ENCODE data around the gene GLCCI1. TPM values are rescaled to one million over a fixed set of nuclear protein-coding genes. Genes with fewer than 3 reads are reported as not detected.

The GLCCI1 gene
- total and polyA plus RNA-seq, 2 donors (not counting 3 experiments of a cell fraction or from before 2014, with no cell fraction given): 2.3 to 5.6 TPM

DNA sequence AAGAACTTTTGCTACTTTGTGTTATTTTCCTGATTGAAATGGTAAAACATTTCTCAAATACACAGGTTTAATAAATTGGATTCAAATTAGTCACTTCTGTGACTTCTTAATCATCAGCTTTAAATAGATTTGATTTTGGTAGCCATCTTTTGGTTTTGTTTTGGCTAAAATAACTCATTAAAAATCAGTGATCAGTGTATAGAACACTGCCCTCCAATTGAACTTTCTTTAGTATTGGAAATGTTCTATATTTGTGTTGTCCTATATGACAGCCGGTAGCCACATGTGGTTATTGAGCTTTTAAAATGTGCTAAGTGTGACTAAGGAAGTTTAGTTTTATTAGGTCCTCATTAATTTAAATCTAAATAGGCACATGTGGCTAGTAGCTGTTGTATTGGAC is 50.4 kb downstream of the GLCCI1 start:
- Histone ChIP-seq H3K27ac (ENCODE audit: insufficient read depth, low read depth, low read length) (no peak overlapping the region), H2AFZ (ENCODE audit: low read depth, low read length) (no peak overlapping the region), H3K4me1 (ENCODE audit: control insufficient read depth, extremely low read depth, insufficient read depth, low read length) (peaks cover 5% of the 10 kb centered on the region), H3K27me3 (ENCODE audit: control insufficient read depth in 2 of 2, insufficient read depth in 2 of 2, low read length in 2 of 2) (no peaks in the 10 kb centered on the region), H3K36me3 (ENCODE audit: control insufficient read depth in 2 of 2, extremely low read depth in 1 of 2, insufficient read depth in 2 of 2, low read length in 2 of 2) (no peaks in the 10 kb centered on the region), H3K9me3 (replicated peaks; ENCODE audit: control insufficient read depth, insufficient read depth, low read length) (no peaks in the 10 kb centered on the region), H3K9me1 (replicated peaks; ENCODE audit: control insufficient read depth, extremely low read depth, insufficient read depth, low read length) (no peaks in the 10 kb centered on the region), H3K9ac (replicated peaks; ENCODE audit: extremely low read depth, insufficient read depth, low read length) (no peak overlapping the region), H4K20me1 (replicated peaks; ENCODE audit: control insufficient read depth, extremely low read depth, insufficient read depth, low read length) (no peaks in the 10 kb centered on the region), H3K79me2 (ENCODE audit: control insufficient read depth, insufficient read depth, low read length) (no peaks in the 10 kb centered on the region), H3K4me2 (ENCODE audit: insufficient read depth, low read length) (no peak overlapping the region), H3K4me3 (replicated peaks in 1 of 3; ENCODE audit: insufficient read depth in 1 of 3, low read depth in 1 of 3, low read length in 3 of 3) (no peak overlapping the region)
- no peak for TF ChIP-seq GATA2 (IDR thresholded peaks at IDR 0.05; ENCODE audit: insufficient read depth, insufficient read length, low read depth, low read length)
- no peak for TF ChIP-seq POLR2AphosphoS5 (IDR thresholded peaks at IDR 0.05; ENCODE audit: insufficient read depth, low read depth, low read length)
- TF ChIP-seq, protein P1, sequence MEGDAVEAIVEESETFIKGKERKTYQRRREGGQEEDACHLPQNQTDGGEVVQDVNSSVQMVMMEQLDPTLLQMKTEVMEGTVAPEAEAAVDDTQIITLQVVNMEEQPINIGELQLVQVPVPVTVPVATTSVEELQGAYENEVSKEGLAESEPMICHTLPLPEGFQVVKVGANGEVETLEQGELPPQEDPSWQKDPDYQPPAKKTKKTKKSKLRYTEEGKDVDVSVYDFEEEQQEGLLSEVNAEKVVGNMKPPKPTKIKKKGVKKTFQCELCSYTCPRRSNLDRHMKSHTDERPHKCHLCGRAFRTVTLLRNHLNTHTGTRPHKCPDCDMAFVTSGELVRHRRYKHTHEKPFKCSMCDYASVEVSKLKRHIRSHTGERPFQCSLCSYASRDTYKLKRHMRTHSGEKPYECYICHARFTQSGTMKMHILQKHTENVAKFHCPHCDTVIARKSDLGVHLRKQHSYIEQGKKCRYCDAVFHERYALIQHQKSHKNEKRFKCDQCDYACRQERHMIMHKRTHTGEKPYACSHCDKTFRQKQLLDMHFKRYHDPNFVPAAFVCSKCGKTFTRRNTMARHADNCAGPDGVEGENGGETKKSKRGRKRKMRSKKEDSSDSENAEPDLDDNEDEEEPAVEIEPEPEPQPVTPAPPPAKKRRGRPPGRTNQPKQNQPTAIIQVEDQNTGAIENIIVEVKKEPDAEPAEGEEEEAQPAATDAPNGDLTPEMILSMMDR (IDR thresholded peaks at IDR 0.05; ENCODE audit: extremely low read depth in 1 of 2, insufficient read depth in 1 of 2, low read depth in 1 of 2, low read length in 2 of 2): no peak
- TF ChIP-seq JUN (IDR thresholded peaks at IDR 0.05; ENCODE audit: borderline replicate concordance, insufficient read depth, insufficient read length, low read depth): no peak
- no peak for TF ChIP-seq POLR2A (IDR thresholded peaks at IDR 0.05; ENCODE audit: low read depth, low read length)
- TF ChIP-seq FOS (IDR thresholded peaks at IDR 0.05; ENCODE audit: borderline replicate concordance, insufficient read depth, low read length): no peak
- no peak for TF ChIP-seq MAX (IDR thresholded peaks at IDR 0.05; ENCODE audit: insufficient read depth, insufficient read length)
- no peak for TF ChIP-seq MYC (IDR thresholded peaks at IDR 0.05; ENCODE audit: low read depth, low read length)
- no peak for TF ChIP-seq EZH2 (IDR thresholded peaks at IDR 0.05; ENCODE audit: borderline replicate concordance, low read depth, low read length, severe bottlenecking)
- BruUV-seq (replicated peaks): no TSS peak
- CTCF ChIA-PET: interaction anchor here (2.0 to 4.0 kb wide), 2 partner anchors 15 to 338 kb away, joined by 6 to 22 read pairs; no protein-coding TSS in a partner anchor
- POLR2A ChIA-PET: no interaction called here
- dilution Hi-C loops (cut with MboI; ENCODE audit: extremely low pct_ligation_motif_present, low sequenced_read_pairs) (no loop called here), intact Hi-C loops (cut with micrococcal nuclease) (no loop called here)
- FAIRE-seq (no peak), DNase-seq (ENCODE audit: low read depth, low spot score) (no peak)
